ENCODE measurements around the gene RRN3. TPM values are rescaled to one million over a fixed set of nuclear protein-coding genes. Genes with fewer than 3 reads are reported as not detected.

Gene RRN3
- total RNA-seq, 6 experiments from 2014 or later = 27.8 to 36.3 (median 31.3) TPM

DNA sequence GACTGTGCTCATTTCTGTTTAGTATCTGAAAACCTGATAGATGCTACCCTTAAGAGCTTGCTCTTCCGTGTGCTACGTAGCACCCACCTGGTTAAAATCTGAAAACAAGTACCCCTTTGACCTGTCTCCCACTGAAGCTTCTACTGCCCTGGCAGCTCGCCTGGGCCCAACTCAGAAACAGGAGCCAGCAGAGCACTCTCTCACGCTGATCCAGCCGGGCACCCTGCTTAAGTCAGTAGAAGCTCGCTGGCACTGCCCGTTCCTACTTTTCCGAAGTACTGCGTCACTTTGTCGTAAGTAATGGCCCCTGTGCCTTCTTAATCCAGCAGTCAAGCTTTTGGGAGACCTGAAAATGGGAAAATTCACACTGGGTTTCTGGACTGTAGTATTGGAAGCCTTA lies 57.1 kb downstream of the RRN3 start:
- H3K27ac Mint-ChIP-seq = no peak overlapping the region
- H3K4me3 Mint-ChIP-seq = no peak overlapping the region
- H3K36me3 Mint-ChIP-seq (ENCODE audit: low read depth) = peaks cover 40% of the 10 kb centered on the region
- DNase-seq = no peak
- peaks cover 7% of the 10 kb centered on the region for H3K4me1 Mint-ChIP-seq (ENCODE audit: low read depth)
- H3K9me3 Mint-ChIP-seq = no peaks in the 10 kb centered on the region
- TF ChIP-seq CTCF (IDR thresholded peaks at IDR 0.05) = no peak
- H3K27me3 Mint-ChIP-seq (ENCODE audit: insufficient read depth) = peaks cover 3% of the 10 kb centered on the region; the same call in 1 of the 2 replicates

DNA sequence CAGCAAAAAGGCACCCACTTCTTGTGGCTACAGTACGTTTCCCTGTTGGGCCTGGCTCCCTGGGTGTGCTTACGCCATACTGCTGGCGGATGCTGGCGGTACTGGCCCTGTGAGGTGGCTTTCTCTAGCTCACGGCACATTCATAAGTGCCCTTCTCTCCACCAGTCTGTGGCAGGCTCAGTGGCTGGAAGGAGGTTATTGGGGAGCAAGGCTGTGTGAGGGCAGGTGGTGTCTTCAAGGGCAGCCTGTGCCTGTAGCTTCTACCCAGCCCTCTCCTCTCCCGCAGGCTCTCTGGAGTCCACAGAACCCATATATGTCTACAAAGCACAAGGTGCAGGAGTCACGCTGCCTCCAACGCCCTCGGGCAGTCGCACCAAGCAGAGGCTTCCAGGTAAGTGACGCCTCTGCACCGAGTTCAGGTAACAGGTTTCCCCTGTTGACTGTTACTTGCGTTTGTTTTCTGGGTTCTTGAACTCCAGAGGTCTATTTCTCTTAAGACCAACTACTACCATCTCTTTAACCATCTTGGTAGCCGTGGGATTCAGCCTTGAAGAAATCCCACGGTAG lies 58.8 kb downstream of the RRN3 start:
- no peak overlapping the region for H3K4me3 Mint-ChIP-seq
- no peak for TF ChIP-seq CTCF (IDR thresholded peaks at IDR 0.05)
- DNase-seq = no peak
- H3K36me3 Mint-ChIP-seq (ENCODE audit: low read depth) = peaks cover 44% of the 10 kb centered on the region
- no peaks in the 10 kb centered on the region for H3K9me3 Mint-ChIP-seq
- no peaks in the 10 kb centered on the region; the same call in 1 of the 2 replicates for H3K27me3 Mint-ChIP-seq (ENCODE audit: insufficient read depth)
- H3K4me1 Mint-ChIP-seq (ENCODE audit: low read depth) = no peaks in the 10 kb centered on the region
- no peak overlapping the region for H3K27ac Mint-ChIP-seq

- Mint-ChIP-seq H3K9me3 (no peaks in the 10 kb centered on the region), H3K4me3 (no peak overlapping the region), H3K27ac (no peak overlapping the region)
Measured at GRCh38 chr16:15034266-15035162, 59.6 kb downstream of the RRN3 start.

DNA sequence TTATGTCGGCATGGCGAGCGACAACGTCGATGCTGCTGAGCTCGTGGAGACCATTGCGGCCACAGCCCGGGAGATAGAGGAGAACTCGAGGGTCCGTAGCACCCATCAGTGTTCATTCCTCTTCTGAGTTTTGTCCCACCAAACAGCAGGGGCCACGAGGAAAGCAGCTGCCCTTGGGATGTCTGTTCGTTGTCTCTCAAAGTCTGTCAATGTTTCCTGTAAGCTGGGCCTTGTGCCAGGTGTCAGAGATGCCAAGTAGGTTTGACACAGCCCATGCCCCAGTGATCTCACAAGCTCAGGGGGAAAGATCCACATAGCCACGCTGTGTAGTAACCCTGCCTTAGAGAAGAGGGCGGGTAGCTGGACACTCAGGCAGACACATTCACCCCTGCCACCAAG lies 60.8 kb downstream of the RRN3 start:
- no peak overlapping the region for H3K4me3 Mint-ChIP-seq
- no peak for DNase-seq
- H3K9me3 Mint-ChIP-seq = no peaks in the 10 kb centered on the region

More at GRCh38 chr16:15034266-15035162, 59.6 kb downstream of the RRN3 start:
- H3K27me3 Mint-ChIP-seq (ENCODE audit: insufficient read depth) = peaks cover 2% of the 10 kb centered on the region; the same call in 1 of the 2 replicates
- peaks cover 38% of the 10 kb centered on the region for H3K36me3 Mint-ChIP-seq (ENCODE audit: low read depth)
- no peak for TF ChIP-seq CTCF (IDR thresholded peaks at IDR 0.05)
- no peak for DNase-seq
- peaks cover 4% of the 10 kb centered on the region; the same call in 1 of the 2 replicates for H3K4me1 Mint-ChIP-seq (ENCODE audit: low read depth)

More for the DNA sequence above, 60.8 kb downstream of the RRN3 start:
- no peak overlapping the region for H3K27ac Mint-ChIP-seq
- H3K4me1 Mint-ChIP-seq (ENCODE audit: low read depth) = peaks cover 15% of the 10 kb centered on the region
- peaks cover 36% of the 10 kb centered on the region for H3K36me3 Mint-ChIP-seq (ENCODE audit: low read depth)
- no peak for TF ChIP-seq CTCF (IDR thresholded peaks at IDR 0.05)
- peaks cover 7% of the 10 kb centered on the region for H3K27me3 Mint-ChIP-seq (ENCODE audit: insufficient read depth)
